Testis (tissue), 3 donors: ENCODE data around the gene CD24. TPM values are rescaled to one million over a fixed set of nuclear protein-coding genes. Genes with fewer than 3 reads are reported as not detected.

Source experiments
- DNase-seq: peaks from one replicate; pipeline ENCODE4 v3.0.0-alpha.2; 2019
- H3K27ac ChIP-seq, 2 donors: fragments of 200-600 bp; sonication (generic); one replicate each; pipeline ENCODE4 v1.5.1; 2019
- H3K27me3 ChIP-seq: fragments of 200-600 bp; sonication (generic); one replicate; pipeline ENCODE4 v1.5.1; 2019
- H3K36me3 ChIP-seq: fragments of 200-600 bp; sonication (generic); one replicate; pipeline ENCODE4 v1.5.1; 2017; ENCODE audit warnings: low read depth; ENCODE audit errors: missing control alignments
- H3K4me1 ChIP-seq: fragments of 200-600 bp; sonication (generic); one replicate; pipeline ENCODE4 v1.5.1; 2019
- H3K4me3 ChIP-seq, 2 donors: fragments of 200-600 bp; sonication (generic); one replicate each; pipeline ENCODE4 v1.5.1; 2017 to 2019
- H3K9me3 ChIP-seq: fragments of 200-600 bp; sonication (generic); one replicate; pipeline ENCODE4 v1.5.1; 2017
- CTCF ChIP-seq, 3 experiments: fragments of 450-650 bp in 2 of 3; fragments of 200-600 bp in 1 of 3; sonication (generic) in 1 of 3; IDR thresholded peaks; one replicate each; pipeline ENCODE4 v1.5.1; 2016 to 2019; ENCODE audit warnings: antibody characterized with exemption in 3 of 3, mild to moderate bottlenecking in 2 of 3, moderate library complexity in 1 of 3
- POLR2A ChIP-seq: fragments of 450-650 bp; IDR thresholded peaks from one replicate; pipeline ENCODE4 v1.6.1; 2017; ENCODE audit warnings: antibody characterized with exemption, mild to moderate bottlenecking, moderate library complexity
- WGBS, 2 donors: methylation state at CpG; one replicate each; pipeline ENCODE4 v1.1.5; 2018; 5-methylcytosine and 5-hydroxymethylcytosine counted together
- intact Hi-C: fragments of 100-400 bp; cut with DNase I; formaldehyde crosslinking; loops from one replicate; pipeline ENCODE4 v1.15.1; 2023; ENCODE audit warnings: low total_unique reads
- polyA plus RNA-seq: library from polyadenylated mRNA; stranded (reverse); fragments of 350-450 nt; fragmentation: Illumina TruSeq; extraction: RNeasy Lipid Tissue Mini Kit (QIAGEN cat#74804); gene quantifications from one replicate; pipeline ENCODE4 v1.2.3, GENCODE V29; 2014; ENCODE audit warnings: low read depth, low replicate concordance; ENCODE audit not compliant: insufficient read depth
- total RNA-seq, 2 donors: library from RNA; depleted of rRNA; stranded (reverse); fragments of >200 nt; gene quantifications; one replicate each; pipeline ENCODE4 v1.2.3, GENCODE V29; 2016

Gene CD24
- total and polyA plus RNA-seq, 3 donors from 2014 or later, result 8.6 to 25.0 (median 11.5) TPM

GRCh38 chr6:106925948-106926347 is 48.6 kb downstream of the CD24 start:
- WGBS, 2 donors, result 73 to 74% methylated on average over 3 of the region's 3 CpGs
- Histone ChIP-seq H3K27me3 (no peaks in the 10 kb centered on the region), H3K4me3 (no peak overlapping the region), H3K9me3 (no peaks in the 10 kb centered on the region), H3K4me1 (no peaks in the 10 kb centered on the region), H3K36me3 (no peaks in the 10 kb centered on the region), H3K27ac (no peak overlapping the region)
- intact Hi-C loops, result no loop called here
- DNase-seq, result no peak
- TF ChIP-seq POLR2A (no peak), CTCF (IDR thresholded peaks at IDR 0.05) (no peak)

GRCh38 chr6:106924694-106925523 is 49.6 kb downstream of the CD24 start:
- H3K36me3 ChIP-seq, result no peaks in the 10 kb centered on the region
- DNase-seq, result no peak
- intact Hi-C loops, result no loop called here
- no peaks in the 10 kb centered on the region for H3K4me1 ChIP-seq
- WGBS, 2 donors, result 49 to 50% methylated on average over 17 of the region's 17 CpGs
- no peaks in the 10 kb centered on the region for H3K27me3 ChIP-seq
- TF ChIP-seq CTCF (IDR thresholded peaks at IDR 0.05) (no peak), POLR2A (no peak)
- no peak overlapping the region for H3K27ac ChIP-seq
- H3K4me3 ChIP-seq, result no peak overlapping the region
- H3K9me3 ChIP-seq, result no peaks in the 10 kb centered on the region

GRCh38 chr6:106922626-106923025 is 51.9 kb downstream of the CD24 start:
- H3K4me3 ChIP-seq, result no peak overlapping the region
- no peaks in the 10 kb centered on the region for H3K9me3 ChIP-seq
- H3K27me3 ChIP-seq, result no peaks in the 10 kb centered on the region
- intact Hi-C loops, result no loop called here
- no peaks in the 10 kb centered on the region for H3K4me1 ChIP-seq
- DNase-seq, result no peak
- 72 to 83% methylated on average over 3 to 4 of the region's 4 CpGs for WGBS, 2 donors
- no peak overlapping the region for H3K27ac ChIP-seq
- TF ChIP-seq POLR2A, result no peak
- TF ChIP-seq CTCF (IDR thresholded peaks at IDR 0.05), result no peak
- no peaks in the 10 kb centered on the region for H3K36me3 ChIP-seq

Other genes starting within 250 kb of the CD24 start
- 10 to 100 TPM; 15.2 to 16.3 TPM for gene MTRES1, start 53.5 kb upstream of the CD24 start, total RNA-seq
- gene MTRES1, start 53.5 kb upstream of the CD24 start, polyA plus RNA-seq, result 16.1 TPM
- gene BEND3, start 140.8 kb upstream of the CD24 start, total RNA-seq, result 1 to 10 TPM; 6.9 to 7.6 TPM
- 3.7 TPM for gene BEND3, start 140.8 kb upstream of the CD24 start, polyA plus RNA-seq